OCI-M1 (cell line): ENCODE results near the gene SPIN2B.
"Not testable (repeated sequence)": the region's sequence is repeated elsewhere in the genome, so short reads cannot be mapped to it uniquely, and the experiment has no call there.

Experiments
- DNase-seq: peaks from one replicate; lab custom pipeline; 2025; lab: John Stamatoyannopoulos, UW

SPIN2B gene

GRCh38 chrX:57121162-57121755, at the start of gene SPIN2B:
Gene SPIN2B (minus strand): TSS chrX:57121548.
- DNase-seq, result peak; percentile 91

GRCh38 chrX:57156397-57157049, 35.2 kb upstream of the SPIN2B start:
- DNase-seq, result peak; percentile 56

- DNase-seq, result peak; percentile 10
Measured at GRCh38 chrX:57155171-57155570, 33.8 kb upstream of the SPIN2B start.

- DNase-seq, result not testable (repeated sequence)
Measured at GRCh38 chrX:57152222-57152621, 30.9 kb upstream of the SPIN2B start.

- no peak for DNase-seq
Measured at GRCh38 chrX:57138674-57139073, 17.3 kb upstream of the SPIN2B start.

- DNase-seq, result no peak
Measured at GRCh38 chrX:57137501-57137900, 16.2 kb upstream of the SPIN2B start.

- not testable (repeated sequence) for DNase-seq
Measured at GRCh38 chrX:57137073-57137472, 15.7 kb upstream of the SPIN2B start, which contains the start of gene SPIN2A. Gene SPIN2A (minus strand): TSS chrX:57137397. CDS start chrX:57136597, 800 bp downstream.

- DNase-seq, result not testable (repeated sequence)
Measured at GRCh38 chrX:57136589-57136988, 15.2 kb upstream of the SPIN2B start.

GRCh38 chrX:57135287-57135686, 13.9 kb upstream of the SPIN2B start:
- no peak for DNase-seq

GRCh38 chrX:57134702-57135101, 13.4 kb upstream of the SPIN2B start:
- no peak for DNase-seq

GRCh38 chrX:57133706-57134105, 12.4 kb upstream of the SPIN2B start:
- no peak for DNase-seq

GRCh38 chrX:57133284-57133683, 11.9 kb upstream of the SPIN2B start:
- DNase-seq, result peak; percentile 28

GRCh38 chrX:57132046-57132445, 10.7 kb upstream of the SPIN2B start:
- DNase-seq, result no peak

GRCh38 chrX:57121816-57122215, 468 bp upstream of the SPIN2B start:
- no peak for DNase-seq

GRCh38 chrX:57120619-57121161, 658 bp downstream of the SPIN2B start:
- DNase-seq, result not testable (repeated sequence)

GRCh38 chrX:57119416-57119815, 1.9 kb downstream of the SPIN2B start:
- no peak for DNase-seq

GRCh38 chrX:57117566-57117965, 3.8 kb downstream of the SPIN2B start:
- DNase-seq, result peak; percentile 31

- DNase-seq, result no peak
Measured at GRCh38 chrX:57104921-57105398, 16.4 kb downstream of the SPIN2B start.

- no peak for DNase-seq
Measured at GRCh38 chrX:57104406-57104805, 16.9 kb downstream of the SPIN2B start.

GRCh38 chrX:57103489-57103888, 17.9 kb downstream of the SPIN2B start:
- DNase-seq, result no peak

GRCh38 chrX:57102918-57103317, 18.4 kb downstream of the SPIN2B start:
- DNase-seq, result not testable (repeated sequence)

- no peak for DNase-seq
Measured at GRCh38 chrX:57083143-57083542, 38.2 kb downstream of the SPIN2B start.

- DNase-seq, result no peak
Measured at GRCh38 chrX:57074458-57074857, 46.9 kb downstream of the SPIN2B start.
